Keratinocyte (primary cell): Measurements from ENCODE around the gene ARL5A. TPM values are rescaled to one million over a fixed set of nuclear protein-coding genes. Genes with fewer than 3 reads are reported as not detected.

Experiments used
- DNase-seq: peaks from one replicate; pipeline ENCODE4 v3.0.0-alpha.2; 2011; ENCODE audit warnings: low read depth, missing footprints, low spot score
- FAIRE-seq: peaks from 2 replicates; lab custom pipeline; 2011; peaks lifted over from hg19 to GRCh38; lab: Jason Lieb, UNC
- H2AFZ ChIP-seq: 2 replicates; pipeline ENCODE4 v1.6.0; 2012; ENCODE audit warnings: low read length, control low read depth, inconsistent platforms; ENCODE audit not compliant: control insufficient read depth
- H3K27ac ChIP-seq: 2 replicates; pipeline ENCODE4 v1.5.1; 2011; ENCODE audit warnings: low read length; ENCODE audit not compliant: control insufficient read depth, insufficient read depth
- H3K27me3 ChIP-seq: 3 replicates; pipeline ENCODE4 v1.6.0; 2011; ENCODE audit warnings: low read length; ENCODE audit not compliant: control insufficient read depth, insufficient read depth; ENCODE audit errors: extremely low read depth
- H3K36me3 ChIP-seq, 2 experiments: 2 replicates in 1 of 2; 3 replicates in 1 of 2; pipeline ENCODE4 v1.5.1; 2011; ENCODE audit warnings: low read length in 2 of 2, mild to moderate bottlenecking in 1 of 2; ENCODE audit not compliant: control insufficient read depth in 2 of 2, insufficient read depth in 2 of 2; ENCODE audit errors: extremely low read depth in 1 of 2
- H3K4me1 ChIP-seq: 3 replicates; pipeline ENCODE4 v1.5.1; 2011; ENCODE audit warnings: low read length; ENCODE audit not compliant: control insufficient read depth, insufficient read depth; ENCODE audit errors: extremely low read depth
- H3K4me2 ChIP-seq: 3 replicates; pipeline ENCODE4 v1.6.0; 2011; ENCODE audit warnings: low read depth, low read length; ENCODE audit not compliant: control insufficient read depth, insufficient read depth; ENCODE audit errors: extremely low read depth
- H3K4me3 ChIP-seq, 3 experiments: fragments of 200-600 bp in 1 of 3; sonication (generic) in 1 of 3; 2 replicates in 2 of 3; 3 replicates in 1 of 3; pipeline ENCODE4 v1.5.1; 2011 to 2016; ENCODE audit warnings: low read length in 3 of 3, mild to moderate bottlenecking in 3 of 3, control low read depth in 2 of 3, inconsistent platforms in 1 of 3, low read depth in 1 of 3, mixed read lengths in 1 of 3, mixed run types in 1 of 3, moderate library complexity in 1 of 3; ENCODE audit not compliant: control insufficient read depth in 2 of 3, insufficient read depth in 2 of 3; ENCODE audit errors: extremely low read depth in 1 of 3
- H3K79me2 ChIP-seq: 2 replicates; pipeline ENCODE4 v1.6.0; 2012; ENCODE audit warnings: low read length; ENCODE audit not compliant: control insufficient read depth, insufficient read depth
- H3K9ac ChIP-seq: 3 replicates; pipeline ENCODE4 v1.6.0; 2011; ENCODE audit warnings: low read length; ENCODE audit not compliant: control insufficient read depth, insufficient read depth; ENCODE audit errors: extremely low read depth
- H3K9me1 ChIP-seq: 3 replicates; pipeline ENCODE4 v1.6.0; 2011; ENCODE audit warnings: low read length; ENCODE audit not compliant: control insufficient read depth, insufficient read depth; ENCODE audit errors: extremely low read depth
- H3K9me3 ChIP-seq: 2 replicates; pipeline ENCODE4 v1.5.1; 2012; ENCODE audit warnings: low read depth, low read length; ENCODE audit not compliant: control insufficient read depth
- H4K20me1 ChIP-seq: 3 replicates; pipeline ENCODE4 v1.6.0; 2011; ENCODE audit warnings: low read length; ENCODE audit not compliant: control insufficient read depth, insufficient read depth; ENCODE audit errors: extremely low read depth
- EZH2 ChIP-seq: IDR thresholded peaks from one replicate; pipeline ENCODE4 v1.6.1; 2012; ENCODE audit warnings: inconsistent platforms, mild to moderate bottlenecking, low read length, moderate library complexity
- dilution Hi-C: fragments of 300-500 bp; cut with MboI; formaldehyde crosslinking; loops from one replicate; pipeline ENCODE4 v1.7.0; 2020; ENCODE audit warnings: low sequenced_read_pairs; ENCODE audit not compliant: extremely low pct_ligation_motif_present
- polyA plus RNA-seq, 5 experiments: library from polyadenylated mRNA; depleted of rRNA in 3 of 5; stranded (reverse) in 3 of 5; stranded (forward) in 1 of 5; unstranded in 1 of 5; fragments of >200 nt; gene quantifications; 1 replicate in 1 of 5; 2 replicates in 3 of 5; 3 replicates in 1 of 5; pipeline versions ENCODE4 v1.2.1 to v1.2.3, GENCODE V29; 2011 to 2012; ENCODE audit warnings: missing spikeins in 2 of 5, low read depth in 1 of 5, low replicate concordance in 1 of 5
- TF ChIP-seq, protein P1 (sequence below), 3 experiments: IDR thresholded peaks in 1 of 3; conservative IDR thresholded peaks in 1 of 3; optimal IDR thresholded peaks in 1 of 3; 2 replicates in 2 of 3; 3 replicates in 1 of 3; pipeline versions ENCODE3 to v1.5.1; 2011; ENCODE audit warnings: low read length in 3 of 3, mild to moderate bottlenecking in 3 of 3, moderate library complexity in 2 of 3, control low read depth in 1 of 3, inconsistent platforms in 1 of 3; ENCODE audit not compliant: insufficient read depth in 2 of 3; ENCODE audit errors: extremely low read depth in 1 of 3

Gene ARL5A
- polyA plus RNA-seq, 1 donor (not counting 4 experiments of a cell fraction or from before 2014, with no cell fraction given) = 25.5 TPM

DNA sequence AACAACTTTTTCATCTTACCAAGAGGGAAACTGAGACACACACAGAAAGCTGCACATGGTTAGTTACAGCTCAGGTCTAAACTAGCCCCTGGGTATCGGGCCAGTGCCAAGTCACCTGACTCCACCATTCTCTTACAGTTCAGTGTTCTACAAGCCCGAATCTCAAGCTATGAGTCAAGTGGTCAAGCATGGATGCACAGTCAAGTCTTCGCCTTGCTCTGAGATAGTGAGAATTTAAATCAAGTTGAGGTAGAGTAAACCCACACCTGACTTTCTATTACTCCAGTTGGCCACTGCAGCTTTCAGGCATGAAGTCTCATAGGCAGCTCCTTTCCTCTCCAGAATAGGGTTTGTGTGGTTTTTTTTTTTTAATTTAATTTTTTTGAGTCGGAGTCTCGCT, 34.5 kb upstream of the ARL5A start:
- Histone ChIP-seq H3K4me2 (no peak overlapping the region), H3K9me3 (no peaks in the 10 kb centered on the region), H2AFZ (no peak overlapping the region), H3K27ac (no peak overlapping the region), H3K9ac (no peak overlapping the region), H3K27me3 (no peaks in the 10 kb centered on the region), H3K36me3 (no peaks in the 10 kb centered on the region), H3K9me1 (no peaks in the 10 kb centered on the region), H3K4me3 (no peak overlapping the region), H3K4me1 (no peaks in the 10 kb centered on the region), H4K20me1 (no peaks in the 10 kb centered on the region), H3K79me2 (no peaks in the 10 kb centered on the region)
- dilution Hi-C loops = no loop called here
- TF ChIP-seq EZH2 = no peak
- TF ChIP-seq, protein P1, sequence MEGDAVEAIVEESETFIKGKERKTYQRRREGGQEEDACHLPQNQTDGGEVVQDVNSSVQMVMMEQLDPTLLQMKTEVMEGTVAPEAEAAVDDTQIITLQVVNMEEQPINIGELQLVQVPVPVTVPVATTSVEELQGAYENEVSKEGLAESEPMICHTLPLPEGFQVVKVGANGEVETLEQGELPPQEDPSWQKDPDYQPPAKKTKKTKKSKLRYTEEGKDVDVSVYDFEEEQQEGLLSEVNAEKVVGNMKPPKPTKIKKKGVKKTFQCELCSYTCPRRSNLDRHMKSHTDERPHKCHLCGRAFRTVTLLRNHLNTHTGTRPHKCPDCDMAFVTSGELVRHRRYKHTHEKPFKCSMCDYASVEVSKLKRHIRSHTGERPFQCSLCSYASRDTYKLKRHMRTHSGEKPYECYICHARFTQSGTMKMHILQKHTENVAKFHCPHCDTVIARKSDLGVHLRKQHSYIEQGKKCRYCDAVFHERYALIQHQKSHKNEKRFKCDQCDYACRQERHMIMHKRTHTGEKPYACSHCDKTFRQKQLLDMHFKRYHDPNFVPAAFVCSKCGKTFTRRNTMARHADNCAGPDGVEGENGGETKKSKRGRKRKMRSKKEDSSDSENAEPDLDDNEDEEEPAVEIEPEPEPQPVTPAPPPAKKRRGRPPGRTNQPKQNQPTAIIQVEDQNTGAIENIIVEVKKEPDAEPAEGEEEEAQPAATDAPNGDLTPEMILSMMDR (optimal IDR thresholded peaks at IDR 0.05 in 1 of 3, IDR thresholded peaks at IDR 0.05 in 1 of 3, conservative IDR thresholded peaks at IDR 0.05 in 1 of 3; ENCODE audit: extremely low read depth in 1 of 3, insufficient read depth in 2 of 3, low read length in 3 of 3) = no peak
- DNase-seq (no peak), FAIRE-seq (no peak)

DNA sequence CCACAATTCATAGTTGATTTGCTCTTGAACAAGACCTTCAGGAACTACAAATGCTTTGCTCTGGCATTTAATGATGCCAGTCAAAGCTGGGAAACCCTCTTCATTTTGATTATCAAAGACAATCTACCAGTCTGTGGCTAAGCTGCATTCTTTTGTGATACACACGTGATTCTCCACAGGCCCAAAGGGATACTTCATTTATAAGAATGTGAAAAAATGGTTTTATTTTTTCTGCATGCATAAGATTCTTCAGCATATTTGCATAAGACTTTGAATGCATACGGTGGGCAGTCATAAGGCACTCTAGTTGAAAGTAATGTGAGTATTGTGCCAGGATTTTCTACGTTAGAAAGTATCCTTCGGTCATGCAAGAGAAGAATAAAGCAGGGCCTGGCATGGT, 33.0 kb upstream of the ARL5A start:
- Histone ChIP-seq H3K79me2 (no peaks in the 10 kb centered on the region), H3K9me1 (no peaks in the 10 kb centered on the region), H3K4me1 (no peaks in the 10 kb centered on the region), H3K27ac (no peak overlapping the region), H4K20me1 (no peaks in the 10 kb centered on the region), H3K27me3 (no peaks in the 10 kb centered on the region), H3K9ac (no peak overlapping the region), H3K9me3 (no peaks in the 10 kb centered on the region), H2AFZ (no peak overlapping the region), H3K4me3 (no peak overlapping the region), H3K4me2 (no peak overlapping the region), H3K36me3 (no peaks in the 10 kb centered on the region)
- TF ChIP-seq, protein P1 (optimal IDR thresholded peaks at IDR 0.05 in 1 of 3, IDR thresholded peaks at IDR 0.05 in 1 of 3, conservative IDR thresholded peaks at IDR 0.05 in 1 of 3; ENCODE audit: extremely low read depth in 1 of 3, insufficient read depth in 2 of 3, low read length in 3 of 3) = no peak
- TF ChIP-seq EZH2 = no peak
- DNase-seq = no peak
- dilution Hi-C loops = no loop called here
- FAIRE-seq = peak; percentile 5
